GM19025 (cell line): ENCODE data around the gene SETDB1.
"Not testable (repeated sequence)": the region's sequence is repeated elsewhere in the genome, so short reads cannot be mapped to it uniquely, and the experiment has no call there.

Source experiments
- ATAC-seq: cut with Tn5 transposase; IDR thresholded peaks from one replicate; pipeline ENCODE4 v1.9.1; 2021; ENCODE audit warnings: mild to moderate bottlenecking, low read depth, moderate library complexity; ENCODE audit not compliant: unreplicated experiment

SETDB1 gene

DNA sequence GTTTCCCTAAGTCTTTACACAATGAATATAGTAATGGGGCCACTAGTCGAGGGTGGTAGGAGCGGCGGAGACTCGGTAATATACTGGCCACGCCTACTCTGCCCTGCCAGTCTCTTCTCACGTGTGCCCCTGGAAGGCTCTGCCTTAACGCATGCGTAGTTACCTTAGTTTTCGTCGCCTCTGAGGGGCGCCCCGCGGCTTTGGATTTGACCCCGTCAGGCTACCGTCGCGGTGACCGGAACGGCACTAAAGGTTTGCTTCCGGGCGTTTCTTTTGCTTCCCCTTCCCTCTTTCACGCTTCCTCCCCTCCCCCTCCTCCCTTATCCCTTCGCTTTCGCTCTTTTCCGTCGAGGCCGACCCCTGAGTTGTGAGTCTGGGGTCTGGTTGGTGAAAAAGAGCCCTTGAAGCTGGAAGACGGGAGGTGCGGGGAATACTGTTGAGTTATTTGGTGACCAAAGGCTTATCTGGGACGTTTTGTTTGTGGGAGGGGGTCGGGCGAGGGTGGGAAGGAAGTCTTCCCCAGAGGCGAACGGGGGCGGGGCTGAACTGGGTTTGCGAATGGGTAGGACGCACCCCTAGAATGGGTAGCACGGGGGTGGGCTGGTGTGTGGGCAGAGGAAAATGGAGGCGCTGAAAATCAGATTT is at the start of gene SETDB1:
Gene SETDB1, plus strand, starts transcription at position 267 of the 645 bp plus-strand sequence. CDS start 1,352 bp downstream, outside the sequence.
- peak; percentile 82 for ATAC-seq

DNA sequence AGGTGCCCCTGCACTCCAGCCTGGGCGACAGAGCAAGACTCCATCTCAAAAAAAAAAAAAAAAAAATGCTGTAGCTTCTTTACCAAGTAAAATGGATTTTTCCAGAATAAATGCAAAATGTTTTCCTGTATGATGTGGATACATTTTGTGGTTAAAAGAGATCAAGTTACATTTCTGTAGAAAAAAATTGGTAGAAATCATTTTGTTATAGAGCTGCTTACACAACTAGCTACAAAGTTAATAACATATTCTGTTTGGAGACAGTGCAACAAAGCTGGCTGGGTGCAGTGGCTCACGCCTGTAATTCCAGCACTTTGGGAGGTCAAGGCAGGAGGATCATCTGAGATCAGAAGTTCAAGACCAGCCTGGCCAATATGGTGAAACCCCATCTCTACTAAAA is 47.2 kb upstream of the SETDB1 start:
- ATAC-seq: not testable (repeated sequence)

DNA sequence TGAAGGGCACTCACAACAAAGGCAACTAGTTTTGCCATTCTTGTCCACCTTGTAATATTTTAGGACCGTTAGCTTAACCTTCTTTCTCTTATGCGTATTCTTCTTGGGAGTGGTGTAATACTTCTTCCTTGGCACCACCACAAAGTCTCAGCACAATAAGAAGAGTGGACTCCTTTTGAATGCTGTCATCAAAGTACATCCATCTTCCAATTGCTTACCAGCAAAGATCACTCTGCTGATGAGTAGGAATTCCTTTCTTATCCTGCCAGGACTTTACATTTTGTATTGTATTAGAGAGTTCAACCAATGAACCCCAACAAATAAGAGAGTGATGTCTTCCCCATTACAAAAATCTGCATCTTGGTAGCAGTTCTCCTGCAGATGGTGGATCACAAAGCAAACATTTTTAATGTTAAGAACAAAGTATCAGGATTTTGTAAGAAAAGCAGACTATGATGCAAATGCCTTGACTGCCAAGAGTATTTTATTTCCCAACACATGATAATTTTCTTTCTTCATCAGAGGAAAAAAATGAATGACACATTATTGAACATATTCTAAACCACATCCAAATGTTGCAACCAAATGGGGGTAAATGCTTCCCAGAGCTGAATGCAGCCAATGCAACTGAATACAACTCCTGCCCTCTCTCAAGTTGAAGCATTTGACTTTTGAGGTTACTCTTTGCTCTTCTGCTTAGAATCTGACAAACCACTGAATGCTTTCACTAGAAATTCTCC is 44.7 kb upstream of the SETDB1 start:
- no peak for ATAC-seq

DNA sequence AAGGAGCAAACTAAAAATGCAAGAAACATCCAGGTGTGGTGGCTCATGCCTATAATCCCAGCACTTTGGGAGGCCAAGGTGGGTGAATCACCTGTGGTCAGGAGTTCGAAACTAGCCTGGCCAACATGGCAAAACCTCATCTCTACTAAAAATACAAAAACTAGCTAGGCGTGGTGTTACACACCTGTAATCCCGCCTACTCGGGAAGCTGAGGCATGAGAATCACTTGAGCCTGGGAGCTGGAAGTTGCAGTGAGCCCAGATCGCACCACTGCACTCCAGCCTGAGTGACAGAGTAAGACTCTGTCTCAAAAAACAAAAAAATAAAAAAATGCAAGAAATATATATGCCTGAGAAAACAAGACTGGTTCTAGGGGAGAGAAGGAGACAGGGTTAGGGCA is 43.0 kb upstream of the SETDB1 start:
- ATAC-seq: not testable (repeated sequence)

DNA sequence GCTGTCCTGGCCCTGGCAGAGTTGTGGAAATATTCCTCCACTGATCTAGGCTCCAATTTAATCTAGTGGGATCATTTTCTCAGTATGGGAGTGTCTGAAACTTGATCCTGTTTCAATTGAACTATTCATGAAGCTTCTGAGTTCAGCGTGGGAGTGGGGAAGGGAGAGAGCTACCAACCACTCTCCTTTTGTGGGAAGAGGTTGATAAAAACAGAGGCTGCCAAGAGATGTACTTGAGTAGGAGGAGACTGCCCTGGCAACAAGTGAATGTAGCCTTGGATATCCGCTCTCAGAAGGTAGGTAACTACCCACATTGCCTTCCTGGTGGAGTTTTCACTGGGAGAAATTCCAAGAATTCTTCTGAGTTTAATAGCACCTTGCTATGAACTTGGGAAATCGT is 39.1 kb upstream of the SETDB1 start, which contains the start of gene CTXND2:
Gene CTXND2, plus strand, starts transcription at position 119 of the 400 bp plus-strand sequence. CDS start 25,179 bp downstream, outside the sequence.
- ATAC-seq: no peak

DNA sequence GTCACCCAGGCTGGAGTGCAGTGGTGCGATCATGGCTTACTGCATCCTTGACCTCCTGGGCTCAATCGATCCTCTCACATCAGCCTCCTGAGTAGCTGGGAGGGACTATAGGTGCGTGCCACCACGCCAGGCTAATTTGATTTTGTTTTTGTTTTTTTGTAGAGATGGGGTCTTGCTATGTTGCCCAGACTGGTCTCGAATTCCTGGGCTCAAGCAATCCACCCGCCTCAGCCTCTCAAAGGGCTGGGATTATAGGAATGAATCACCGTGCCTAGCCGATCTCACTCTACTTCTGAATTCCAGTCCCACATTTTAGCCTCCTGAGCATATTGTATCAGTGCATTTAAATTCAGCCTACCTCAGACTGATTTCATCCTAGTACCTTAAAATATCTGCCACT is 37.4 kb upstream of the SETDB1 start:
- ATAC-seq: no peak

DNA sequence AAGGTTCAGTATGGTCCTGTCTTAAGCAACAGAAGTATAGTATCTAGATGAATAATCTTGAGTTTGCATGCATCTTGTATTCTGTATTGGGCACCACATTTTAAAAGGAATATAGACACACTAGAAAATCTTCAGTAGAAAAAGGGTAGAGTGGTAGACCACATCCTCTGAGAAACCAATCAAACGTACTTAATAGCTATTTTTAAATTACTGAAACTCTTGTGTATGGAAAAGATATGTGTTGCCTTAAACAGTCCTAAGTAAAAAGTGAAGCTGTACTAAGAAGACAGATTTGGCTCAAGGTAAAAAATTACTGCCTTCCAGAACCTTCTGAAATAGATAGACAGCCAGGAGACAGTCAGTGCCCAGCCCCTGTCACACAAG is 36.1 kb upstream of the SETDB1 start:
- no peak for ATAC-seq

DNA sequence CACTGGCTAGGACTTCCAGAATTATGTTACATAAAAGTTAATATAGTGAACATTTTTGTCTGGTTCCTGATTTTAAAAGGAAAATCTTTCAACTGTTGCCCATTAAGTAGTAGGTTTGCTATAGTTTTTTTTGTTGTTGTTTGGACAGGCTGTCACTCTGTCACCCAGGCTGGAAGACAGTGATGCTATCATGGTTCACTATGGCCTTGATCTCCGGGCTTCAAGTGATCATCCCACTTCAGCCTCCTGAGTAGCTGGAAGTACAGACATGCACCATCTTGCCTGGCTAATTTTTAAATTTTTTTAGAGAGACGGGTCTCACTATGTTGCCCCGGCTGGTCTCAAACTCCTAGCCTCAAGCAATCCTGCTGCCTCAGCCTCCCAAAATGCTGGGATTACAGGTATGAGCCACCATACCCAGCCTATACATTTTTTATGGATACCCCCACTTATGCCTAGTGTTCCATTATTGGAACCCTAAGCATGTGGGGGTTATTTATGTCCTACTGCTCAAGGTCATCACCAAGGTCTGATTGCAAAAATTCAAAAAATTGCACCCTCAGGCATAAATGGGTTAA is 32.7 kb upstream of the SETDB1 start:
- no peak for ATAC-seq

DNA sequence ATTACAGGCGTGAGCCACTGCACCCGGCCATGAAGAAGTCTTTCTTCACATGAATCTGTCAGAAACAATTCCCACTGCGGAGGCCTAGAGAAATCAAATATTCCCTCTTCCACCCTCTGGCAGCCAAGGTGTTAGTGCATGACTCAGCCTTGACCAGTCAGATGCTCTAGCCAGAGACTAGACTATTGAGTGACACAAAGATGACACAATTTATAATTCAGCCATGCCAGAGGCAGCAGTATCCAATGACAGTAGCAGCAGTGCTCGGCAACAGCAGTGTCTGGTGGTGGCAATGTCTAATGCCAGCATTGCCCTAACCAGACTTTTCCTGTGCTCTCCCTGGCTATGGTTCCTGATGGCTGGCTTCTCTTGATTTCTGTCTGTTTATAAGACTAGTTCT is 30.5 kb upstream of the SETDB1 start:
- ATAC-seq: no peak

DNA sequence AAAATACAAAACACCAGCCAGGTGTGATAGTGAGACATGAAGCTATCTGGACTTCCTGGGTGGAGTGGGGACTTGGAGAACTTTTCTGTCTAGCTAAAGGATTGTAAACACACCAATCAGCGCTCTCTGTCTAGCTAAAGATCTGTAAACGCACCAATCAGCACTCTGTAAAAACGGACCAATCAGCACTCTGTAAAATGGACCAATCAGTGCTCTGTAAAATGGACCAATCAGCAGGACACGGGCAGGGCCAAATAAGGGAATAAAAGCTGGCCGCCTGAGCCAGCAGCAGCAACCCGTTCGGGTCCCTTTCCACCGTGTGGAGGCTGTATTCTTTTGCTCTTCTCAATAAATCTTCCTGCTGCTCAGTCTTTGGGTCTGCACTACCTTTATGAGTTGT is 26.4 kb upstream of the SETDB1 start:
- ATAC-seq: not testable (repeated sequence)

DNA sequence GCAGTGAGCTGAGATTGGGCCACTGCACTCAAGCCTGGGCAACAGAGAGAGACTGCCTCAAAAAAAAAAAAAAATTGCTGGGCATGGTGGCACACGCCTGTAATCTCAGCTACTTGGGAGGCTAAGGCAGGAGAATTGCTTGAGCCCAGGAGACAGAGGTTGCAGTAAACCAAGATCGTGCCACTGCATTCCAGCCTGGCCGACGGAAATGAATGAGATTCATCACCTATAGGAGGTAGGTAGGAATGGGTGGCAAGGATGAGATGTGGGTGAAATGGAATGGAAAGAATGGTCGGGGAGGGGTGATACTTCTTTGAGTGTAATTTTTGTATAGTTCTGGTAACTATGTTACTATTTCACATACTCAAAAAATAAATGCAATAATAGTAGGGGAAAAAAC is 23.8 kb upstream of the SETDB1 start:
- ATAC-seq: no peak

DNA sequence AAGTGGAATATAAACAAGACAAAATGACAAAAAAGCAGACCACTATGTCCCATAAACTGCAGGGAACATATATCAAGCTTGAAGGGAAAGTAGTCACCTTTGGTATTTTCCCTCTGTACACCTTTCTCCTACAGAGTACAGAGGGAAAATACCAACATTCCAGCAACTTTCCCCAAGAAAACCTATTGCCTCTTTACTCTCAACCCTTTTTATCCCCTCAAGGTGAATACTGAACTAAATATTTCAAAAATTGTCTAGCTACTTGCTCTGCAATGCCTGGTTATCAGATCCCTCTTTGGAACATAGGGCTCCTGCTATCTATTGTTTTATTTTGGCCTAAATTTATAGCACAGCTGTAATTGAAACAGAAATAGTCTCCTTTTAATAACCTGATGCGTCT is 23.4 kb upstream of the SETDB1 start:
- no peak for ATAC-seq

DNA sequence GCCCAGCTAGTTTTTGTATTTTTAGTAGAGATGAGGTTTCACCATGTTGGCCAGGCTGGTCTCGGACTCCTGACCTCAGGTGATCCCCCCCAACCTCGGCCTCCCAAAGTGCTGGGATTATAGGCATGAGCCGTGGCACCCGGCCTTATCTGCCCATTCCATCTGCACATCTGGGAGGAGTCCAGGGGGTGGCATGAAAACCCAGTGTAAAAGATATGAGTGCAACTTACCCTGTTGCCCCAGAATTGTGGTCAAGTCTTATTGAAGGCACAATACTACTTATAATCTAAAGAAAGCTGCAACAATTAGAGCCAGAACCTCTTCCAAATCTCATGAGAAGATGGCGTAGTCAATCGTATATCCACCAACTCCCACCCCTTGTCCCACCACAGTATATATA is 20.9 kb upstream of the SETDB1 start:
- no peak for ATAC-seq

DNA sequence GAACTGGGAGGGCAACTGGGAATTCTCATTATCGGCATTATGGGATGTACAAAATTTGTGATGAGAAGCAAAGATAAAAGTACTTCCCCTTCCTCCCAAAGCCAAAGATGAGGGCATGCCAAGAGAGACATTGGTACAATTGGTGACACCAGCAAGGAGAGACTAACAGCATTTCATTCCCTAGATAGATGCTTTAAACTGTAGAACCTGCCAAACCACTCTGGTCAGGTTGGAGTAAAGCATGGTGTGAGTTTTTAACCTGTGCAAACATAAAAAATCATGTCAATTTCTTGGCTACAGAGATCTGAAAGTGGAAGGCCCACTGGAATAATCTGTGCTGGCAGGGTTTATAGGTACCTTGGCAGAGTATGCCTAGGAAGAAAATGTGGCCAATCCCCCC is 19.8 kb upstream of the SETDB1 start:
- ATAC-seq: no peak

DNA sequence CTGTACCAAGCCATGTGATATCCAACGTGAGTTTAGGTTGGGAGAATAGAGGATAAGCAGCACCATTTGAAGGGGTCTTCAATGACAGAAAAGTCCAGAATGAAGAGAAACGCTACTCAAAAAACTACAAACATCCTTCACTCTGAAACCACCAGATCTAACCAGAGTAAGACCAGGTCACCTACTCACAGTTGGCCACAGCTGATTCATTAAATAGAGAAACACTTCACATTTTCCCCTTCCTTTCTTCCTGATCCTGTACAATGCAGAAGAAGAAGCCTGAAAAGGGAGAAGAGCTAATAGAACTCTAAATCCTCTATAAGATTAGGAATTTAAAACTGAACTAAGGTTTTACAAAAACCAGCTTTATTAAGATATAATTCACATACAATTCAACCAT is 19.4 kb upstream of the SETDB1 start:
- ATAC-seq: no peak

DNA sequence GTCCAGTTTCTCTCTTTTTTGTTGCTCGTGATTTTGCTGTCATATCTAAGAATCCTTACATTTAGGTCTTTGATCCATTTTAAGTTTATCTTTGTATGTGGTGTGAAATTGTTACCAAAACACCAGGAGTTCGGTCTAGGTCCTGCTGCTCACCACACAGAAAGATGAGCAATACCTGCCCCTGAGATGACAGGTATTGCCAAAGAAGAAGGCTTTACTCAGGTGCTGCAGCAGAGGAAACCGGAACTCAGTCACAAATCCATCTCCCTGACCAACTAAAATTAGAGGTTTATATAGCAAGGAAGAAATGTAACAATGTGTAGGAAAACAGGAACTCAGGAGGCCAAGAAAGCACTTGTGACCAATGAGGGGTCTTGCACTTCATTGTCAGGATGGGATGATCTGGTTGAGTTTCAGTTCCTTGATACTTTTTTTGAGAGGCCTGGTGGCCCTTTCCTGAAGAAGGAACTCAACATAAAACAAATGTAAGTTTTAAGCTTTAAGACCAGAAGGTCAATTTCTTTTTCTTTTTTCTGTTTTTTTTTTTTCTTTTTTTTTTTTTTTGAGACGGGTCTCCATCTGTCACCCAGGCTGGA is 16.5 kb upstream of the SETDB1 start:
- no peak for ATAC-seq

DNA sequence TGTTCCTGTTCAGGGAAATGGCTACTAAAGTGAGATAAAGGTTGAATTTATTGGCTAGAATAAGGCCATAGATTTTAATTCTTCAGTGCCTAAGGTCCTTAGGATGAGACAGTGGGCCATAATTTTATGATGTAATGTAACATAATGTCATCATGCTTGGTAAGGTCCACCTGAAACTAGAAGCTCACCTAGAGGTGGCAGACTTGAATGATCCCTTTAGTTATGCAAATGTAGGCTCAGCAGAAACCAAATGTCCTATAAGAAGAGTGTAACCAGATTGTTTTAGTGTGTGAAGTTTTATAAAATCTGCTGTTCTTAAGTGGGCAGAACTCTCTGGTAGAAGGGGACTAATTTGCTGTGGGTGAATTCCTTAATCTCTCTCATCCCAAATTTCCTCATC is 13.5 kb upstream of the SETDB1 start:
- no peak for ATAC-seq

DNA sequence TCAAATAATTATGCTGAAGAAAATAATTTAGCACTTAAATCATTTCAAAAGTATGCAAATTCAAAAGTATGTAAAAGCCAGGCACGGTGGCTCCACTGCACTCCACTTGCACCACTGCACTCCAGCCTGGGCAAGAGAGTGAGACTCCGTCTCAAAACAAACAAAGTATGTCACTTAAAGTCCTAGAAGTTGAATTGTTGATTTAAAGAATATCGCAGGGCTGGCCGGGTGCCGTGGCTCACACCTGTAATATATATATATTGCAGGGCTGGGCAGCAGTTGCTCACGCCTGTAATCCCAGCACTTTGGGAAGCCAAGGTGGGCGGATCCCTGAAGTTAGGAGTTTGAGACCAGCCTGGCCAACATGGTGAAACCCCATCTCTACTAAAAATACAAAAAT is 8.8 kb upstream of the SETDB1 start:
- ATAC-seq: no peak

DNA sequence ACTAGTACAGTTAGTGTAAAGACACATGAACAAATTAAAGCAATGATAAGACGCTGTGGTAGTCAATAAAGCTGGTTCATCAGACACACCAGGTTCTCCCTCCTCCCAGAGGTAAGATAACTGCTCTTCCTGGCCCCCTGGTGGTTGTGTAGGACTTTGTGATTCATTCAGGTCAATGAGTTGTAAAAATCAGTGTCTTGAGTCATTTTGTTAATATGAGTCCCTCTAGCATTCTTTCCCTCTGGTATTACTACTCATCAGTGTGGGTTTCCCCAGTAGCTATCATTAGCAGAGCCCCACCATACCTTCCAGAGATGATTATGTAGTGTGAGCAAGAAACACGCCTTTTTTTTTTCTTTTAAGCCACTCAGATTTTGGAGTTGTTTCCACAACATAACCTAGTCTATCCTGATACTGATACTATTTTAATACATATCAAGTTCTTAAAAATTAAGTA is 3.6 kb upstream of the SETDB1 start:
- ATAC-seq: peak; percentile 49

DNA sequence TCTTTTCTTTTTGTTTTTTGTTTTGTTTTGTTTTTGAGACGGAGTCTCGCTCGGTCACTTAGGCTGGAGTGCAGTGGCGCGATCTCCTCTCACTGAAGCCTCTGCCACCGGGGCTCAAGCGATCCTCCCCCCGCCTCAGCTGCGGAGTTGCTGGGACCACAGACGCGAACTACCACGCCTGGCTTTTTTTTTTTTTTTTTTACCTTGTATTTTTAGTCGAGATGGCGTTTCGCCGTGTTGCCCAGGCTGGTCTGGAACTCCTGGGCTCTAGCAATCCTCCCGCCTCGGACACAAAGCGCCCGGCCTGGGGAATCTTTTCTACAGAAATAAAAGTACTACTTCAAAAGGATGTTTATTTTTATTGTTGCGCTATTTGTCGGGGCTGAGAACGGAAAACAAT is 1.1 kb upstream of the SETDB1 start:
- ATAC-seq: no peak

DNA sequence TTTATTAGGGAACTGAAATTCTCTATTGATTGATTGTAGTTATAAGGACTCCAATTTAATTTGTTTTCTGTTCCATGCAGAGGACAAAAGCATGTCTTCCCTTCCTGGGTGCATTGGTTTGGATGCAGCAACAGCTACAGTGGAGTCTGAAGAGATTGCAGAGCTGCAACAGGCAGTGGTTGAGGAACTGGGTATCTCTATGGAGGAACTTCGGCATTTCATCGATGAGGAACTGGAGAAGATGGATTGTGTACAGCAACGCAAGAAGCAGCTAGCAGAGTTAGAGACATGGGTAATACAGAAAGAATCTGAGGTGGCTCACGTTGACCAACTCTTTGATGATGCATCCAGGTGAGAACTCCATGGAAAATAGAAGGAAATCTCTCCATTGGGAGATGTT is 1.5 kb downstream of the SETDB1 start:
- ATAC-seq: no peak
